ENCODE data around the gene GAPDH. TPM values are rescaled to one million over a fixed set of nuclear protein-coding genes. Genes with fewer than 3 reads are reported as not detected.
"Not testable (repeated sequence)": the region's sequence is repeated elsewhere in the genome, so short reads cannot be mapped to it uniquely, and the experiment has no call there.

Gene GAPDH
- 2,133 to 3,148 TPM (median 3,067 TPM) in 3 replicates for total RNA-seq
- long read RNA-seq, transcript GAPDH-205 (9 exons, 1,348 nt), result minor isoform, 8 of 3,583 reads
- long read RNA-seq, transcript GAPDH-201 (9 exons, 1,875 nt), result major isoform, 3,240 of 3,583 reads
- long read RNA-seq, transcript GAPDH-204 (8 exons, 1,256 nt), result minor isoform, 144 of 3,583 reads
- long read RNA-seq, partial matches to known transcripts, result 109 of 3,583 reads
- long read RNA-seq, other reads (novel, unspliced or antisense), result 82 of 3,583 reads

- peak within 1 kb of the TSS; percentile 100 for H3K27ac Mint-ChIP-seq (ENCODE audit: unreplicated experiment)
- H3K36me3 Mint-ChIP-seq (ENCODE audit: low read depth), result peaks cover 25% of the 10 kb centered on the region
- H3K4me3 Mint-ChIP-seq (ENCODE audit: unreplicated experiment), result peak within 1 kb of the TSS; percentile 90
- peak; percentile 98 for DNase-seq (ENCODE audit: low spot score)
- no peak for TF ChIP-seq CTCF (IDR thresholded peaks at IDR 0.05)
- peaks cover 43% of the 10 kb centered on the region for H3K4me1 Mint-ChIP-seq (ENCODE audit: low read depth)
- no peaks in the 10 kb centered on the region for H3K9me3 Mint-ChIP-seq (ENCODE audit: low read depth)
- no peaks in the 10 kb centered on the region for H3K27me3 Mint-ChIP-seq (ENCODE audit: low read depth)
These were observed at the start of gene GAPDH for GRCh38 chr12:6533923-6534694. TSS of gene GAPDH (plus strand) at chr12:6534517. CDS start at chr12:6534833, 316 bp downstream.

- no peaks in the 10 kb centered on the region for H3K9me3 Mint-ChIP-seq (ENCODE audit: low read depth)
- peaks cover 10% of the 10 kb centered on the region for H3K4me1 Mint-ChIP-seq (ENCODE audit: low read depth)
- H3K27ac Mint-ChIP-seq (ENCODE audit: unreplicated experiment), result no peak overlapping the region
- no peaks in the 10 kb centered on the region for H3K27me3 Mint-ChIP-seq (ENCODE audit: low read depth)
- H3K36me3 Mint-ChIP-seq (ENCODE audit: low read depth), result peaks cover 1% of the 10 kb centered on the region
- no peak for DNase-seq (ENCODE audit: low spot score)
- no peak for TF ChIP-seq CTCF (IDR thresholded peaks at IDR 0.05)
- H3K4me3 Mint-ChIP-seq (ENCODE audit: unreplicated experiment), result no peak overlapping the region
These were observed 46.1 kb upstream of the GAPDH start for GRCh38 chr12:6488240-6488639.

DNA sequence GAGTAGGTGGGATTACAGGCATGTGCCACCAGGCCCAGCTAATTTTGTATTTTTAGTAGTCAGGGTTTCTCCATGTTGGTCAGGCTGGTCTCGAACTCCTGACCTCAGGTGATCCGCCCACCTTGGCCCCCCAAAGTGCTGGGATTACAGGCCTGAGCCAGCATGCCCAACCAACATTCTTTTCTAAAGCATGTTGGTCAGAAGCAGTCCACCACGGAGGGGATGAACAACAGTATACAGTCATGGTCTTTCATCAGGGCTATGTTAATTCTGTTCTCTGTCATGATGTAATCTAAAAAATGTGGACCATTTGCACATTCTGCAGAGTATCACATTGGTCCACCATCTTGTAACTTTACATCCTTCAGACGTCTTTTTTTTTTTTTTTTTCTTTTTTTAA is 44.9 kb upstream of the GAPDH start:
- Mint-ChIP-seq H3K27ac (ENCODE audit: unreplicated experiment) (no peak overlapping the region), H3K36me3 (ENCODE audit: low read depth) (peaks cover 1% of the 10 kb centered on the region), H3K4me1 (ENCODE audit: low read depth) (peaks cover 13% of the 10 kb centered on the region), H3K27me3 (ENCODE audit: low read depth) (no peaks in the 10 kb centered on the region), H3K4me3 (ENCODE audit: unreplicated experiment) (no peak overlapping the region), H3K9me3 (ENCODE audit: low read depth) (no peaks in the 10 kb centered on the region)
- DNase-seq (ENCODE audit: low spot score), result no peak
- TF ChIP-seq CTCF (IDR thresholded peaks at IDR 0.05), result no peak

DNA sequence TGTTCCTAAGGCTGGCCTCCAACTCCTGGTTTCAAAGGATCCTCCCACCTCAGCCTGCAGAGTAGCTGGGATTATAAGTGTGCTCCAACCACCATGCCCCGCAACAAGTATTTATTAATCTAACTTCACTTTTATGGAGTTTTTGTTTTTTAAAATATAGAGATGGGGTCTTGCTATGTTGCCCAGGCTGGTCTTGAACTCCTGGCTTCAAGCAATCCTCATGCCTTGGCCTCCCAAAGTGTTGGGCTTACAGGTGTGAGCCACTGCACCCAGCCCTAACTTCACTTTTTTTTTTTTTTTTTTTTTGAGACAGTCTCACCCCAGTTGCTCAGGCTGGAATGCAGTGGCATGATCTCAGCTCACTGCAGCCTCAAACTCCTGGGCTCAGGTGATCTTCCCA is 43.6 kb upstream of the GAPDH start:
- DNase-seq (ENCODE audit: low spot score); H3K4me3 Mint-ChIP-seq (ENCODE audit: unreplicated experiment); H3K9me3 Mint-ChIP-seq (ENCODE audit: low read depth); H3K27me3 Mint-ChIP-seq (ENCODE audit: low read depth); H3K27ac Mint-ChIP-seq (ENCODE audit: unreplicated experiment); H3K36me3 Mint-ChIP-seq (ENCODE audit: low read depth): not testable (repeated sequence)
- H3K4me1 Mint-ChIP-seq (ENCODE audit: low read depth), result peaks cover 24% of the 10 kb centered on the region

DNA sequence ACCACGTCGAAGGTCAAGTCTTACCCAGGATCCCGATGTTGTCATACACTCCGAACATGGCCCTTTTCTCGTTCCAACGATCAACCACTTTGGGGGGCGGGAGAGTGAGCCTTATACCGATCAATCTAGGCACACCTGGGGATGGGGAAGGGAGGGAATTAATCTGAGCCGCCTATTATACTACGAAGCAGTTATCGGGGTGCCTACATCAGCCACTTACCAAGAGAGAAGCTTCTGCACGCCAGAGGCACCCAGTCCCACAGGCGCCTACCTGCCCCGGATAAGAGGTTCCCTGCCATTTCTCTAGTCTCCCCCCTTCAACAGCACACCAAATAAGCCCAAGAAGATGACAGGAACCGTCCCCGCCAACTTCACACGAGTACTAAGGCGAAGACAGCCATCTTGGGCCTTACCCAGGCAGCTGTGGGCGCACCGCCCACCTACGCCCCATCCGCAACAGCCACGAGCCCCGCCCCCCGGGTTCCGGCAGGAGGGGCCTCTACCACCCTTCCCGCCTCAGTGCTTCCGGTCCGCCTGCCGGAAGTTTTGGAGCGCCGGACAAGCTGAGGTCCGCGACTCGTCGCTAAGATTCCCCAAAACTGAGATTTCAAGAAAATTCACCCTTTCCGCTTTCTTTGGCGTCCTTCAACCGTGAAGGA is 41.4 kb upstream of the GAPDH start, which contains the start of gene MRPL51:
TSS of gene MRPL51 (minus strand) at position 425 of the 659 bp plus-strand sequence. CDS start at position 299, 126 bp downstream.
- Mint-ChIP-seq H3K27ac (ENCODE audit: unreplicated experiment) (peak within 1 kb of the TSS; percentile 99), H3K27me3 (ENCODE audit: low read depth) (no peaks in the 10 kb centered on the region), H3K4me1 (ENCODE audit: low read depth) (peaks cover 24% of the 10 kb centered on the region), H3K4me3 (ENCODE audit: unreplicated experiment) (peak within 1 kb of the TSS; percentile 95), H3K36me3 (ENCODE audit: low read depth) (peaks cover 7% of the 10 kb centered on the region), H3K9me3 (ENCODE audit: low read depth) (no peaks in the 10 kb centered on the region)
- peak; percentile 99 for DNase-seq (ENCODE audit: low spot score)
- TF ChIP-seq CTCF (IDR thresholded peaks at IDR 0.05), result no peak

Data from chondrocyte (in vitro differentiated cells).